IMR-90 (cell line): ENCODE results near the gene PPP1CA. TPM values are rescaled to one million over a fixed set of nuclear protein-coding genes. Genes with fewer than 3 reads are reported as not detected.
A peak's percentile ranks its signal among the peaks of the same experiment; 100 is the strongest.

Experiments
- ATAC-seq: fragments of 200-7000 bp; cut with Tn5 transposase; 2 replicates; pipeline ENCODE4 v1.9.1; 2020; ENCODE audit warnings: low read depth, mild to moderate bottlenecking, moderate library complexity
- BruUV-seq: library from RNA; stranded (reverse); fragments of 400-500 nt; replicated peaks from 2 replicates; lab custom pipeline; 2021; lab: Mats Ljungman, UMichigan
- CTCF ChIA-PET: fragments of 300-600 bp; formaldehyde crosslinking; extraction: SDS; loops from one replicate; lab custom pipeline; 2021; ENCODE audit warnings: antibody characterized with exemption; lab: Yijun Ruan, JAX
- POLR2A ChIA-PET: fragments of 300-600 bp; sonication (Branson Sonifier 250); formaldehyde crosslinking; loops from one replicate; lab custom pipeline; 2022; ENCODE audit warnings: antibody characterized with exemption; ENCODE audit not compliant: unreplicated experiment; lab: Charles Lee
- DNase-seq: peaks from one replicate; pipeline ENCODE4 v3.0.0; 2013
- H2AFZ ChIP-seq: replicated peaks from 2 replicates; pipeline ENCODE3; 2013; ENCODE audit warnings: low read length, mild to moderate bottlenecking; ENCODE audit not compliant: poor library complexity
- H2AK5ac ChIP-seq: 2 replicates; pipeline ENCODE4 v1.6.1; 2013; ENCODE audit warnings: low read depth, low read length, inconsistent platforms
- H2AK9ac ChIP-seq: replicated peaks from 2 replicates; pipeline ENCODE3; 2013; ENCODE audit warnings: mild to moderate bottlenecking, low read depth, low read length, moderate library complexity; ENCODE audit not compliant: poor library complexity
- H2BK120ac ChIP-seq: 2 replicates; pipeline ENCODE4 v1.6.1; 2013; ENCODE audit warnings: low read depth, low read length, inconsistent platforms
- H2BK15ac ChIP-seq: 3 replicates; pipeline ENCODE4 v1.6.1; 2013; ENCODE audit warnings: low read depth, low read length, inconsistent platforms
- H2BK20ac ChIP-seq: 2 replicates; pipeline ENCODE4 v1.6.1; 2013; ENCODE audit warnings: low read depth, mild to moderate bottlenecking, inconsistent platforms, low read length, moderate library complexity
- H2BK5ac ChIP-seq: 2 replicates; pipeline ENCODE4 v1.6.1; 2013; ENCODE audit warnings: mild to moderate bottlenecking, low read depth, low read length, inconsistent platforms; ENCODE audit not compliant: poor library complexity, severe bottlenecking
- H3K14ac ChIP-seq: replicated peaks from 2 replicates; pipeline ENCODE4 v1.6.1; 2013; ENCODE audit warnings: low read depth, low read length, inconsistent platforms
- H3K18ac ChIP-seq: 2 replicates; pipeline ENCODE4 v1.6.1; 2013; ENCODE audit warnings: low read depth, low read length, control low read depth
- H3K23ac ChIP-seq: 2 replicates; pipeline ENCODE4 v1.6.1; 2013; ENCODE audit warnings: low read depth, low read length, inconsistent platforms
- H3K27ac ChIP-seq: 2 replicates; pipeline ENCODE4 v1.5.1; 2013; ENCODE audit warnings: mild to moderate bottlenecking, control low read depth, low read length; ENCODE audit not compliant: insufficient read depth
- H3K27me3 ChIP-seq: 2 replicates; pipeline ENCODE4 v1.6.1; 2013; ENCODE audit warnings: low read length; ENCODE audit not compliant: control insufficient read depth, insufficient read depth
- H3K36me3 ChIP-seq: 2 replicates; pipeline ENCODE4 v1.6.1; 2013; ENCODE audit warnings: low read length, mixed read lengths; ENCODE audit not compliant: control insufficient read depth, insufficient read depth
- H3K4ac ChIP-seq: 2 replicates; pipeline ENCODE4 v1.6.1; 2013; ENCODE audit warnings: low read depth, low read length, inconsistent platforms
- H3K4me1 ChIP-seq: 2 replicates; pipeline ENCODE4 v1.6.1; 2013; ENCODE audit warnings: low read length, mixed read lengths; ENCODE audit not compliant: control insufficient read depth, insufficient read depth
- H3K4me2 ChIP-seq: 2 replicates; pipeline ENCODE4 v1.6.1; 2013; ENCODE audit warnings: low read depth, mild to moderate bottlenecking, control low read depth, low read length, moderate library complexity
- H3K4me3 ChIP-seq: 2 replicates; pipeline ENCODE4 v1.5.1; 2013; ENCODE audit warnings: low read depth, mild to moderate bottlenecking, control low read depth, low read length, moderate library complexity; ENCODE audit not compliant: insufficient read depth
- H3K56ac ChIP-seq: 2 replicates; pipeline ENCODE4 v1.6.1; 2013; ENCODE audit warnings: low read length, inconsistent platforms; ENCODE audit not compliant: insufficient read depth; ENCODE audit errors: extremely low read depth
- H3K79me1 ChIP-seq, 2 experiments: 2 replicates each; pipeline ENCODE4 v1.6.1; 2013; ENCODE audit warnings: low read length in 2 of 2, inconsistent platforms in 1 of 2, low read depth in 1 of 2
- H3K9ac ChIP-seq: 2 replicates; pipeline ENCODE4 v1.6.1; 2013; ENCODE audit warnings: low read depth, low read length, control low read depth
- H3K9me1 ChIP-seq: 2 replicates; pipeline ENCODE4 v1.6.1; 2013; ENCODE audit warnings: low read length, inconsistent platforms; ENCODE audit not compliant: insufficient read depth
- H3K9me3 ChIP-seq: 2 replicates; pipeline ENCODE4 v1.6.1; 2013; ENCODE audit warnings: low read length; ENCODE audit not compliant: control insufficient read depth, insufficient read depth
- H4K20me1 ChIP-seq: 2 replicates; pipeline ENCODE4 v1.6.1; 2013; ENCODE audit warnings: low read length, inconsistent platforms; ENCODE audit not compliant: insufficient read depth
- H4K5ac ChIP-seq: 2 replicates; pipeline ENCODE4 v1.6.1; 2013; ENCODE audit warnings: mild to moderate bottlenecking, low read depth, low read length, control low read depth
- H4K8ac ChIP-seq, 2 experiments: 2 replicates each; pipeline ENCODE4 v1.6.1; 2013; ENCODE audit warnings: low read depth in 2 of 2, low read length in 2 of 2, control low read depth in 1 of 2, inconsistent platforms in 1 of 2
- H4K91ac ChIP-seq: 2 replicates; pipeline ENCODE4 v1.6.1; 2013; ENCODE audit warnings: low read depth, low read length, inconsistent platforms; ENCODE audit not compliant: insufficient read depth
- BHLHE40 ChIP-seq: fragments of 150-350 bp; IDR thresholded peaks from 2 replicates; pipeline ENCODE4 v1.6.1; 2016; ENCODE audit warnings: mild to moderate bottlenecking, low read depth, low read length
- CEBPB ChIP-seq: IDR thresholded peaks from 2 replicates; pipeline ENCODE4 v1.6.1; 2012; ENCODE audit warnings: low read depth, low read length, improper control_type of control experiment
- CHD1 ChIP-seq: IDR thresholded peaks from 2 replicates; pipeline ENCODE4 v1.6.1; 2012; ENCODE audit warnings: low read depth, low read length, improper control_type of control experiment
- CTCF ChIP-seq: conservative IDR thresholded peaks from 2 replicates; pipeline ENCODE4 v1.5.1; 2012; ENCODE audit warnings: mild to moderate bottlenecking, low read depth, low read length, improper control_type of control experiment
- MAFK ChIP-seq: IDR thresholded peaks from 2 replicates; pipeline ENCODE4 v1.6.1; 2012; ENCODE audit warnings: low read depth, low read length, improper control_type of control experiment
- MAZ ChIP-seq: IDR thresholded peaks from 2 replicates; pipeline ENCODE4 v1.6.1; 2012; ENCODE audit warnings: low read depth, mild to moderate bottlenecking, low read length, improper control_type of control experiment, moderate library complexity, borderline replicate concordance
- MXI1 ChIP-seq: IDR thresholded peaks from 2 replicates; pipeline ENCODE4 v1.6.1; 2012; ENCODE audit warnings: low read depth, mild to moderate bottlenecking, low read length, moderate library complexity, borderline replicate concordance
- NFE2L2 ChIP-seq: fragments of 150-350 bp; IDR thresholded peaks from 2 replicates; pipeline ENCODE4 v1.6.1; 2016; ENCODE audit warnings: low read depth, mild to moderate bottlenecking, low read length
- POLR2A ChIP-seq: IDR thresholded peaks from 2 replicates; pipeline ENCODE4 v1.6.1; 2012; ENCODE audit warnings: mild to moderate bottlenecking, low read depth, low read length
- RAD21 ChIP-seq: IDR thresholded peaks from 2 replicates; pipeline ENCODE4 v1.6.1; 2012; ENCODE audit warnings: low read length, improper control_type of control experiment
- RCOR1 ChIP-seq: IDR thresholded peaks from 2 replicates; pipeline ENCODE4 v1.6.1; 2012; ENCODE audit warnings: mild to moderate bottlenecking, low read length, improper control_type of control experiment; ENCODE audit not compliant: insufficient replicate concordance
- WGBS, 2 experiments: methylation state at CpG; one replicate each; pipeline versions ENCODE4 v1.1.5 to v1.1.7; 2013; ENCODE audit warnings: missing lambda C conversion rate in 2 of 2; ENCODE audit not compliant: insufficient read length in 1 of 2; ENCODE audit errors: extremely low coverage in 2 of 2; 5-methylcytosine and 5-hydroxymethylcytosine counted together
- dilution Hi-C: fragments of 300-500 bp; cut with HindIII; formaldehyde crosslinking; loops from one replicate; pipeline ENCODE4 v1.14.3; 2018; ENCODE audit warnings: low sequenced_read_pairs; ENCODE audit not compliant: unreplicated experiment
- in situ Hi-C: fragments of 300-500 bp; cut with MboI; formaldehyde crosslinking; loops from 3 replicates; pipeline ENCODE4 v1.14.3; 2019; ENCODE audit warnings: low sequenced_read_pairs, inconsistent platforms, mixed read lengths
- intact Hi-C: fragments of 100-400 bp; cut with micrococcal nuclease; formaldehyde crosslinking; loops from 2 replicates; pipeline ENCODE4 v1.10.0; 2022
- polyA plus RNA-seq, 3 experiments: library from polyadenylated mRNA; depleted of rRNA; stranded (reverse); fragments of >200 nt; gene quantifications; 2 replicates each; pipeline ENCODE4 v1.2.3, GENCODE V29; 2012; ENCODE audit warnings: low replicate concordance in 1 of 3
- total RNA-seq: library from RNA; depleted of rRNA; stranded (reverse); fragments of >200 nt; gene quantifications from 2 replicates; pipeline ENCODE4 v1.2.3, GENCODE V29; 2012
- TF ChIP-seq, protein P1 (sequence below): fragments of 150-350 bp; IDR thresholded peaks from 2 replicates; pipeline ENCODE4 v1.6.1; 2017; ENCODE audit warnings: mild to moderate bottlenecking, antibody characterized with exemption, low read length, low read depth
- TF ChIP-seq, protein P2 (sequence below): fragments of 150-350 bp; IDR thresholded peaks from 2 replicates; pipeline ENCODE4 v1.6.1; 2016; ENCODE audit warnings: low read depth, mild to moderate bottlenecking, low read length, moderate library complexity, borderline replicate concordance

The PPP1CA gene
- total and polyA plus RNA-seq, 2 of the 4 experiments (the other 2 are of a cell fraction), result 228 to 313 TPM

GRCh38 chr11:67370351-67371076 is 31.1 kb downstream of the PPP1CA start:
- Histone ChIP-seq H2BK15ac (peak overlapping the region; percentile 36; the same call in 1 of the 3 replicates), H3K4me2 (peak overlapping the region; percentile 71), H3K18ac (peak overlapping the region; percentile 58), H3K23ac (peak overlapping the region; percentile 99), H2BK5ac (peak overlapping the region; percentile 77), H3K9me3 (no peaks in the 10 kb centered on the region), H3K4me1 (peaks cover 61% of the 10 kb centered on the region), H3K9me1 (peaks cover 43% of the 10 kb centered on the region), H4K91ac (peak overlapping the region; percentile 88), H3K4me3 (no peak overlapping the region; the same call in 1 of the 2 replicates), H4K5ac (peak overlapping the region; percentile 1), H2BK120ac (peak overlapping the region; percentile 83), H3K27ac (peak overlapping the region; percentile 82), H3K27me3 (no peaks in the 10 kb centered on the region), H3K36me3 (peaks cover 9% of the 10 kb centered on the region; the same call in 1 of the 2 replicates), H3K4ac (peak overlapping the region; percentile 92), H4K20me1 (peaks cover 60% of the 10 kb centered on the region), H3K9ac (peak overlapping the region; percentile 73), H2AFZ (peak overlapping the region; percentile 29), H3K56ac (0 out of 2 replicates have a peak overlapping the region, but pooled peaks have one; percentile 6), H3K14ac (peak overlapping the region; percentile 89), H2AK5ac (peak overlapping the region; percentile 98), H2AK9ac (peak overlapping the region; percentile 81), H3K79me1 (peaks cover 5 to 64% of the 10 kb centered on the region in 2 experiments; a peak in 3 of 4 replicates), H2BK20ac (peak overlapping the region; percentile 44; the same call in 1 of the 2 replicates), H4K8ac (peak overlapping the region; percentile 24 to 78; a peak in 3 of 4 replicates)
- dilution Hi-C loops, result no loop called here
- WGBS, 2 experiments, result 0% methylated on average over 2 of the region's 14 CpGs; no CpG with 5 or more reads in 1 of the 2 experiments
- ATAC-seq (peak; percentile 6; the same call in 1 of the 2 replicates), DNase-seq (peak; percentile 87)
- ChIA-PET POLR2A (interaction anchor here (1.2 kb wide), 2 partner anchors 17 to 25 kb away, joined by 3 read pairs; partner anchors contain the start of gene POLD4), CTCF (interaction anchor here (0.6 to 2.3 kb wide), 6 partner anchors 10 to 25 kb away, joined by 3 to 15 read pairs (median 8); partner anchors contain the start of gene POLD4)
- intact Hi-C loops, result loop anchor here (2.0 kb wide), 1 partner anchor 14 kb away; no protein-coding TSS in a partner anchor
- in situ Hi-C loops, result no loop called here
- no TSS peak for BruUV-seq
- TF ChIP-seq MAFK (no peak), CEBPB (no peak), MXI1 (peak; percentile 83), CTCF (no peak), MAZ (peak; percentile 75; the same call in 1 of the 2 replicates), CHD1 (no peak), POLR2A (no peak), RAD21 (no peak), NFE2L2 (no peak), BHLHE40 (peak; percentile 98), RCOR1 (no peak)
- TF ChIP-seq, protein P1, sequence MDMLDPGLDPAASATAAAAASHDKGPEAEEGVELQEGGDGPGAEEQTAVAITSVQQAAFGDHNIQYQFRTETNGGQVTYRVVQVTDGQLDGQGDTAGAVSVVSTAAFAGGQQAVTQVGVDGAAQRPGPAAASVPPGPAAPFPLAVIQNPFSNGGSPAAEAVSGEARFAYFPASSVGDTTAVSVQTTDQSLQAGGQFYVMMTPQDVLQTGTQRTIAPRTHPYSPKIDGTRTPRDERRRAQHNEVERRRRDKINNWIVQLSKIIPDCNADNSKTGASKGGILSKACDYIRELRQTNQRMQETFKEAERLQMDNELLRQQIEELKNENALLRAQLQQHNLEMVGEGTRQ, result peak; percentile 72
- TF ChIP-seq, protein P2, sequence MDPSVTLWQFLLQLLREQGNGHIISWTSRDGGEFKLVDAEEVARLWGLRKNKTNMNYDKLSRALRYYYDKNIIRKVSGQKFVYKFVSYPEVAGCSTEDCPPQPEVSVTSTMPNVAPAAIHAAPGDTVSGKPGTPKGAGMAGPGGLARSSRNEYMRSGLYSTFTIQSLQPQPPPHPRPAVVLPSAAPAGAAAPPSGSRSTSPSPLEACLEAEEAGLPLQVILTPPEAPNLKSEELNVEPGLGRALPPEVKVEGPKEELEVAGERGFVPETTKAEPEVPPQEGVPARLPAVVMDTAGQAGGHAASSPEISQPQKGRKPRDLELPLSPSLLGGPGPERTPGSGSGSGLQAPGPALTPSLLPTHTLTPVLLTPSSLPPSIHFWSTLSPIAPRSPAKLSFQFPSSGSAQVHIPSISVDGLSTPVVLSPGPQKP, result no peak
